Mesenchymal stem cell (in vitro differentiated cells and primary cell): ENCODE data around the gene CCDC63.

Experiments
- DNase-seq: peaks from one replicate; pipeline ENCODE4 v3.0.0-alpha.2; 2013
- H2AFZ ChIP-seq: one replicate; pipeline ENCODE4 v1.6.1; 2013; ENCODE audit warnings: low read depth, mild to moderate bottlenecking, control low read depth, inconsistent platforms, low read length, moderate library complexity
- H2AK5ac ChIP-seq: 2 replicates; pipeline ENCODE4 v1.6.1; 2013; ENCODE audit warnings: low read length, moderate library complexity, mild to moderate bottlenecking, inconsistent platforms; ENCODE audit not compliant: severe bottlenecking
- H2BK120ac ChIP-seq: one replicate; pipeline ENCODE4 v1.6.1; 2013; ENCODE audit warnings: low read depth, mild to moderate bottlenecking, inconsistent platforms, low read length, moderate library complexity
- H2BK12ac ChIP-seq, 2 experiments: one replicate each; pipeline ENCODE4 v1.6.1; 2013; ENCODE audit warnings: inconsistent platforms in 2 of 2, low read length in 2 of 2, mild to moderate bottlenecking in 2 of 2, moderate library complexity in 2 of 2, control low read depth in 1 of 2
- H2BK15ac ChIP-seq: one replicate; pipeline ENCODE4 v1.6.1; 2013; ENCODE audit warnings: mild to moderate bottlenecking, low read depth, inconsistent platforms; ENCODE audit not compliant: poor library complexity, severe bottlenecking
- H2BK5ac ChIP-seq: 2 replicates; pipeline ENCODE4 v1.6.1; 2013; ENCODE audit warnings: low read depth, mild to moderate bottlenecking, low read length, control low read depth, inconsistent platforms; ENCODE audit not compliant: poor library complexity, severe bottlenecking
- H3K14ac ChIP-seq, 2 experiments: one replicate each; pipeline ENCODE4 v1.6.1; 2013; ENCODE audit warnings: inconsistent platforms in 2 of 2, low read length in 2 of 2, control low read depth in 1 of 2, mild to moderate bottlenecking in 1 of 2, moderate library complexity in 1 of 2
- H3K18ac ChIP-seq, 2 experiments: one replicate each; pipeline ENCODE4 v1.6.1; 2013; ENCODE audit warnings: inconsistent platforms in 2 of 2, low read length in 2 of 2, control low read depth in 1 of 2, low read depth in 1 of 2, mild to moderate bottlenecking in 1 of 2
- H3K23ac ChIP-seq, 2 experiments: one replicate each; pipeline ENCODE4 v1.6.1; 2013; ENCODE audit warnings: inconsistent platforms in 2 of 2, low read length in 2 of 2, mild to moderate bottlenecking in 2 of 2, moderate library complexity in 2 of 2, control low read depth in 1 of 2
- H3K27ac ChIP-seq: 2 replicates; pipeline ENCODE4 v1.5.1; 2013; ENCODE audit warnings: mild to moderate bottlenecking, moderate library complexity, low read length, control low read depth, inconsistent platforms; ENCODE audit not compliant: poor library complexity, severe bottlenecking
- H3K27me3 ChIP-seq, 2 experiments: 2 replicates each; pipeline versions ENCODE4 v1.6.1 to v1.7.0; 2013; ENCODE audit warnings: low read length in 2 of 2, mild to moderate bottlenecking in 2 of 2, moderate library complexity in 2 of 2, control low read depth in 1 of 2, inconsistent platforms in 1 of 2; ENCODE audit not compliant: control insufficient read depth in 1 of 2, insufficient read depth in 1 of 2
- H3K36me3 ChIP-seq, 2 experiments: 2 replicates each; pipeline versions ENCODE4 v1.6.1 to v1.7.0; 2013; ENCODE audit warnings: low read length in 2 of 2, control low read depth in 1 of 2, inconsistent platforms in 1 of 2, low read depth in 1 of 2, mild to moderate bottlenecking in 1 of 2; ENCODE audit not compliant: insufficient read depth in 2 of 2, control insufficient read depth in 1 of 2
- H3K4ac ChIP-seq, 2 experiments: one replicate each; pipeline ENCODE4 v1.6.1; 2013; ENCODE audit warnings: inconsistent platforms in 2 of 2, low read length in 2 of 2, mild to moderate bottlenecking in 2 of 2, moderate library complexity in 2 of 2, control low read depth in 1 of 2, low read depth in 1 of 2
- H3K4me1 ChIP-seq: 2 replicates; pipeline ENCODE4 v1.6.1; 2013; ENCODE audit warnings: low read depth, low read length, control low read depth; ENCODE audit not compliant: control insufficient read depth, insufficient read depth
- H3K4me2 ChIP-seq: 2 replicates; pipeline ENCODE4 v1.6.1; 2013; ENCODE audit warnings: low read length, mild to moderate bottlenecking, inconsistent platforms; ENCODE audit not compliant: poor library complexity, severe bottlenecking
- H3K4me3 ChIP-seq, 2 experiments: 2 replicates each; pipeline versions ENCODE4 v1.5.1 to v1.7.0; 2013; ENCODE audit warnings: low read length in 2 of 2, mild to moderate bottlenecking in 2 of 2, control low read depth in 1 of 2, low read depth in 1 of 2; ENCODE audit not compliant: insufficient read depth in 1 of 2
- H3K79me1 ChIP-seq: replicated peaks from 2 replicates; pipeline ENCODE4 v1.6.1; 2013; ENCODE audit warnings: mild to moderate bottlenecking, control low read depth, low read length, inconsistent platforms; ENCODE audit not compliant: poor library complexity, severe bottlenecking
- H3K9ac ChIP-seq: 2 replicates; pipeline ENCODE4 v1.7.0; 2013; ENCODE audit warnings: mild to moderate bottlenecking, low read length, moderate library complexity
- H3K9me3 ChIP-seq: 2 replicates; pipeline ENCODE4 v1.7.0; 2013; ENCODE audit warnings: mild to moderate bottlenecking, low read length; ENCODE audit not compliant: control insufficient read depth
- H4K8ac ChIP-seq: one replicate; pipeline ENCODE4 v1.6.1; 2013; ENCODE audit warnings: inconsistent platforms, mild to moderate bottlenecking, low read length, moderate library complexity
- H4K91ac ChIP-seq: one replicate; pipeline ENCODE4 v1.6.1; 2013; ENCODE audit warnings: mild to moderate bottlenecking, low read length, inconsistent platforms
- WGBS: methylation state at CpG from one replicate; pipeline ENCODE4 v1.1.7; 2013; ENCODE audit warnings: mixed read lengths; 5-methylcytosine and 5-hydroxymethylcytosine counted together

Gene CCDC63

GRCh38 chr12:110850762-110851161 is 4.0 kb downstream of the CCDC63 start:
- Histone ChIP-seq H3K18ac (no peak overlapping the region), H3K9ac (no peak overlapping the region), H2BK5ac (no peak overlapping the region), H2BK15ac (no peak overlapping the region), H2AFZ (no peak overlapping the region), H4K91ac (no peak overlapping the region), H3K4me3 (no peak overlapping the region), H2AK5ac (no peak overlapping the region), H3K27ac (no peak overlapping the region), H4K8ac (no peak overlapping the region), H3K9me3 (no peaks in the 10 kb centered on the region), H3K4ac (no peak overlapping the region), H3K23ac (no peak overlapping the region), H3K14ac (no peak overlapping the region), H2BK12ac (no peak overlapping the region), H3K4me1 (peaks cover 6% of the 10 kb centered on the region), H3K4me2 (no peak overlapping the region), H3K79me1 (no peaks in the 10 kb centered on the region), H2BK120ac (no peak overlapping the region), H3K27me3 (peaks cover 40 to 65% of the 10 kb centered on the region in 2 experiments), H3K36me3 (no peaks in the 10 kb centered on the region)
- no peak for DNase-seq
- 62% methylated on average over 5 of the region's 5 CpGs for WGBS

DNA sequence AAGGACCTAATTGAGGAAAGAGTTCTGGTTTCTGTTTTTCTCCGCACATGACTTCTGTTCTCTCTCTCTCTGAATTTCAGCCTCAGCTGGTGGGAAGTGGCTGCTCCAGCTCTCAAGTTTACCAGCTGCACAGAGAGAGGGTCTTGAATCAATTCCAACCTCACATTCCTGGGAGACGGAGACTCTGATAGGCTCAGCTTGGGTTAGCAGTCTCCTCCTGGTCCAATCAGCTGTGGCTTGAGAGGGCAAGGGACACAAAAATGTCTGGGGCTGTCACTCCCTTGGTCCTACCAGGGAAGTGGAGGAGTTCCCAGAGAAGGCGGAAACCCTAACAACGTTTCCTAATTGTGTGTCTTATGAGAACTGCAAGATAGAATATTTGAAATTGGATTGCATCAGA is 7.0 kb downstream of the CCDC63 start:
- H3K36me3 ChIP-seq: no peaks in the 10 kb centered on the region
- H2BK5ac ChIP-seq: no peak overlapping the region
- H2AK5ac ChIP-seq: no peak overlapping the region
- no peak overlapping the region for H4K8ac ChIP-seq
- no peak for DNase-seq
- H3K4me3 ChIP-seq: no peak overlapping the region
- no peak overlapping the region for H2AFZ ChIP-seq
- 95% methylated on average over 2 of the region's 4 CpGs for WGBS
- no peaks in the 10 kb centered on the region for H3K9me3 ChIP-seq
- H3K4me2 ChIP-seq: no peak overlapping the region
- H3K4ac ChIP-seq: no peak overlapping the region
- no peak overlapping the region for H3K9ac ChIP-seq
- H2BK15ac ChIP-seq: no peak overlapping the region
- H3K27me3 ChIP-seq: peaks cover 11 to 51% of the 10 kb centered on the region in 2 experiments
- H3K14ac ChIP-seq: no peak overlapping the region
- H4K91ac ChIP-seq: no peak overlapping the region
- no peak overlapping the region for H3K27ac ChIP-seq
- H3K79me1 ChIP-seq: no peaks in the 10 kb centered on the region
- H3K4me1 ChIP-seq: no peaks in the 10 kb centered on the region
- no peak overlapping the region for H2BK12ac ChIP-seq
- no peak overlapping the region for H3K18ac ChIP-seq
- H2BK120ac ChIP-seq: no peak overlapping the region
- H3K23ac ChIP-seq: no peak overlapping the region

DNA sequence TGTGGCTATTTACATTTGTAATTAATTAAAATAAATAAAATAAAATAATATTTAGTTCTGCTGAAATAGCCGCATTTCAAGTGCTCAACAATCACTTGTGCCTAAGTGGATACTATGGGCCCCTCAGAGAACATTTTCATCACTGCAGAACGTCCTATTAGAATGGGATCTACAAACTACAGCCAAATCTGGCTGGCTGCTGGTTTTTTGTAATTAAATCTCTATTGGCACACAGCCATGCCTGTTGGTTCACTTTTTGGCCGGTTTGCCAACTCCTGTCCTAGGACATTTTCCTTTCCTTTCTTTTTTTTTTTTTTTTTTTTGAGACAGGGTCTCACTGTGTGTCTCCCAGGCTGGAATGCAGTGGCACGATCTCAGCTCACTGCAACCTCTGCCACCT is 9.8 kb downstream of the CCDC63 start:
- Histone ChIP-seq H2BK15ac (no peak overlapping the region), H3K27me3 (peaks cover 0 to 30% of the 10 kb centered on the region in 2 experiments), H3K4me3 (no peak overlapping the region), H3K36me3 (no peaks in the 10 kb centered on the region), H3K4me1 (no peaks in the 10 kb centered on the region), H2BK5ac (no peak overlapping the region), H3K18ac (no peak overlapping the region), H4K91ac (no peak overlapping the region), H3K4ac (no peak overlapping the region), H2AK5ac (no peak overlapping the region), H3K79me1 (no peaks in the 10 kb centered on the region), H2AFZ (no peak overlapping the region), H3K14ac (no peak overlapping the region), H3K9ac (no peak overlapping the region), H3K9me3 (no peaks in the 10 kb centered on the region), H2BK120ac (no peak overlapping the region), H3K4me2 (no peak overlapping the region), H4K8ac (no peak overlapping the region), H3K23ac (no peak overlapping the region), H3K27ac (no peak overlapping the region), H2BK12ac (no peak overlapping the region)
- WGBS: 90% methylated on average over 4 of the region's 4 CpGs
- DNase-seq: no peak

DNA sequence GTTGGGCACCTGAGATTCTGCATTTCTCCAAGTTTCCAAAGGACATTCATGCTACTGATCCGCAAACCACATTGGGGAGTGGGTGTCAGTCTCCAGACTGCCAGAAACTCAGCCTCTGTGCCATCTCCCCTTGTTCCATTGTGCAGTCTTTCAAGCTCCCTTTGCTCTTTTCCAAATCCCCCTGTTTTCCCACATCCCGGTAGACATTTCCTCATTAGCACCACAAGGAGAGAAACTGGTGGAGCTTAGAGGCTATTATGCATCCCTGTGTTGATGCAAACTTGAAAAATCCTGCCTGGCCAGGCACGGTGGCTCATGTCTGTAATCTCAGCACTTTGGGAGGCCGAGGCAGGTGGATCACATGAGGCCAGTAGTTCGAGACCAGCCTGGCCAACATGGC is 10.7 kb downstream of the CCDC63 start:
- H3K4me1 ChIP-seq: no peaks in the 10 kb centered on the region
- WGBS: 88% methylated on average over 5 of the region's 5 CpGs
- H2AK5ac ChIP-seq: no peak overlapping the region
- no peak for DNase-seq
- no peaks in the 10 kb centered on the region for H3K9me3 ChIP-seq
- peaks cover 0 to 27% of the 10 kb centered on the region in 2 experiments for H3K27me3 ChIP-seq
- H3K18ac ChIP-seq: no peak overlapping the region
- H2BK15ac ChIP-seq: no peak overlapping the region
- no peak overlapping the region for H3K4ac ChIP-seq
- H3K14ac ChIP-seq: no peak overlapping the region
- H3K4me3 ChIP-seq: no peak overlapping the region
- no peak overlapping the region for H2AFZ ChIP-seq
- H3K9ac ChIP-seq: no peak overlapping the region
- H2BK5ac ChIP-seq: no peak overlapping the region
- H4K8ac ChIP-seq: no peak overlapping the region
- H2BK120ac ChIP-seq: no peak overlapping the region
- no peak overlapping the region for H3K27ac ChIP-seq
- no peaks in the 10 kb centered on the region for H3K79me1 ChIP-seq
- H3K36me3 ChIP-seq: no peaks in the 10 kb centered on the region
- H4K91ac ChIP-seq: no peak overlapping the region
- no peak overlapping the region for H2BK12ac ChIP-seq
- H3K23ac ChIP-seq: no peak overlapping the region
- no peak overlapping the region for H3K4me2 ChIP-seq
